HG03432 (cell line): ENCODE data around the gene SCG2.
"Not testable (repeated sequence)": the region's sequence is repeated elsewhere in the genome, so short reads cannot be mapped to it uniquely, and the experiment has no call there.

Experiments
- ATAC-seq: cut with Tn5 transposase; IDR thresholded peaks from one replicate; pipeline ENCODE4 v1.9.1; 2021; ENCODE audit warnings: mild to moderate bottlenecking, moderate library complexity; ENCODE audit not compliant: unreplicated experiment

SCG2 gene

GRCh38 chr2:223612501-223612900 is 10.3 kb upstream of the SCG2 start:
- ATAC-seq: no peak

DNA sequence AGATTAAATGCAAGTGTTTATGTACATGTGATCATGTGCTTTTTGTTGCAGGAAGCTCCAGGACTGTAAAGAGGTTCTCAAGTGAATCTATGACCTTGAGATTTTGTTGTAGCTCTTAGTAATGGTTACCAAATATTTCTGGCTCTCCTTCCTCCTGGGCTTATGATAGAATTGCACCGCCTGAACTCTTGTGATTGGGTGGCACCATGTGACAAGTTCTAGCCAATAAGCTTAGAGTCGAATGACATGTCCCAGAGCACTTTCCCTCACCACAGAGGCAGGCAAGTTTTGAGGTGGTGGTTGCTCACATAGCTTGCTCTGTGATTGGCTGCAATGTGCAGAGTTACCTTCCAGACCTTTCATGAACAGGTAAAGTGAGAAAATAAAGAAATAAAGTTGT is 8.9 kb upstream of the SCG2 start:
- ATAC-seq: no peak

- ATAC-seq: no peak
Measured at GRCh38 chr2:223607476-223607875, 5.3 kb upstream of the SCG2 start.

DNA sequence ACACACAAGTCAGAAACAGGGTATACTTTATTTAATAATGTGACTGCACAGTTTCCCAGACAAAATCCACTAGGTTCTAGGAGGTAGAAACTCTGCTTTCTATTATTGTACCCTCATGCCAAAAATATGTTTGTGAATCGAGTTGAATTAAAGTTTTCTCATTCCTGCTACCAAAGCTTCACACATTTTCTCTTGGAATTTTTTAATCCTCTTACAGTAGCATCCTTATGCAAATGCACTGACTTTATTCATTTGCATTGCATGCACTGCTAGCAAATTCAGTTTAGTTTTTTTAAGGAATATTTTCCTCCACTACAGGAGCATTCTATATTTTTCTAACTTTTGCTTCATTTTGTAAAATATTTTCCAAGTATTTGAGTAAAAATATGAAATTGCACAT is 4.8 kb upstream of the SCG2 start:
- no peak for ATAC-seq

DNA sequence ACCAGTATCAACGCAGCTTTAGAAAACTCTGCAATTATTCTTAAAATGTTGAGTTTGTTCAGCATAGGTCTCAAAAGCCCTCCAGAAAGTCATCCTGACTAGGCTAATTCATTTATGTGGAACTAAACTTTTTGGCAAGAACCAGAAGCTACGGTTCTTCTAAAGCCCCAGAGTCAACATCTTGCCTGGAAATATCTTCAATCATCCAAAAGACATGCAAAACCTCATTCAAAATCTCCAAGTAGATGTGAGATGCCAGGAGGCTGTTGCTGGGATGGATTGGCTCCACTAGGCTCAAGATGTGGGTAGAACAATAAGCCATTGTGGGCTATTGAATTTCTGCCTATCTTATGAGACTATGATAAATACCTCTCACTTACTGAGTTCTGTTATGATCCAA is 2.1 kb upstream of the SCG2 start:
- no peak for ATAC-seq

- no peak for ATAC-seq
Measured at GRCh38 chr2:223602972-223603371, 811 bp upstream of the SCG2 start.

GRCh38 chr2:223601018-223601417 is 1.1 kb downstream of the SCG2 start:
- ATAC-seq: no peak

- no peak for ATAC-seq
Measured at GRCh38 chr2:223599640-223600380, 2.4 kb downstream of the SCG2 start.

- no peak for ATAC-seq
Measured at GRCh38 chr2:223598994-223599639, 3.0 kb downstream of the SCG2 start.

DNA sequence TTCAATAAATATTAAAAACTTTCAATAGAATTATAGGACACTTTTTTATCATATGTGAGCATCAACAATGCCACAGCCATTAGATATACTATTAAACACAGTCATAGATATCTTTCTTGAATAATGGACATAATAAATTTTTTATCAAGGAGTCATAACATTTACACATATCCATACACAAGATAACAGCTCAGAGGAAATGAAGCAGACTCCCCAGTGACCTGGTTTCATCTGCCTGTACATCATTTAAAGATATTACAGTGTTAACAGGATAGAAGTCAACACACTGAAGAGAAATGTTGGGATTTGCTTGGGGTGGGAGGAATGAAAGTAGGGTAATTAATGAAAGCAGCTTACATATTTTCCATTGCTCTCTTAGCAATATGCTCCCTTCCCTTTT is 5.1 kb downstream of the SCG2 start:
- no peak for ATAC-seq

DNA sequence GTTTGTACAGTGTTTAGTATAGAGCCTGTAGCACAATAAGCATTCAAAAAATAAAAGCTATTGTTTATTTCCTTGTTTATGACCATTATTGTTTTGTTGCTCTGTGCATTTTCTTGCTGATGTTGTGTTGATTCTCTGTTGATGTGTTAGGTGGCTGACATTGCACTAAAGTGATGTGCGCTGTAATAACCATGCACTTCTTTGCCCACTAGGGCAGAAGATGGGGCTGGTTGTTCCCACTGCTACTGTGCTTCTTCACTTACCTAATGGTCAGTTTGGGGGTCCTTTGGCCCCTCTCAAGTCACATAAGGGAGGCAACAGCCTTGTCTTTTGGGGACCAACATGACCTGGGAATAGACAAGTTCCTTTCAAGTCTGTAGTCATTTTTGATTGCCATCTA is 6.0 kb downstream of the SCG2 start:
- no peak for ATAC-seq

GRCh38 chr2:223594831-223595230 is 7.3 kb downstream of the SCG2 start:
- ATAC-seq: no peak

DNA sequence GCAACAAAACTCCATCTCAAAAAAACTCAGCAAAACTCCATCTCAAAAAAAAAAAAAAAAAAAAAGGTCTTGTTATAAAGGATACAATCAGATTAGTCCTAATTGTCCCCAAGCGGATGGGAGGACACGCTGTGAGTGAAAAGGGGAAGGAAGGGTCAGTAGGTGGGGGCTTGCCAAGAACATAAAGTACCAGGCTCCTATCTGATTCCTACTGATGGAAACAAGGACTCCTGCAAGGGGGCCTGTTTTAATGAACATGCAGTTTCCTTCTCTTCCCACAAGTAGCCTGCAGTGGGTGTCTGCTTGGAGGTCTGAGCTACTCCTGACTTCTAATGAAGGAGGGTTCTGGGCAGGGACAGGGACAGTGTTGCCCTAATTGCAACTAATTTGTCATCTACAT is 7.9 kb downstream of the SCG2 start:
- no peak for ATAC-seq

- not testable (repeated sequence) for ATAC-seq
Measured at GRCh38 chr2:223592689-223593088, 9.5 kb downstream of the SCG2 start.

- ATAC-seq: no peak
Measured at GRCh38 chr2:223591596-223591995, 10.6 kb downstream of the SCG2 start.

- no peak for ATAC-seq
Measured at GRCh38 chr2:223590964-223591363, 11.2 kb downstream of the SCG2 start.

- ATAC-seq: no peak
Measured at GRCh38 chr2:223589901-223590300, 12.3 kb downstream of the SCG2 start.

GRCh38 chr2:223588251-223588650 is 13.9 kb downstream of the SCG2 start:
- ATAC-seq: no peak

- no peak for ATAC-seq
Measured at GRCh38 chr2:223587301-223587700, 14.9 kb downstream of the SCG2 start.

DNA sequence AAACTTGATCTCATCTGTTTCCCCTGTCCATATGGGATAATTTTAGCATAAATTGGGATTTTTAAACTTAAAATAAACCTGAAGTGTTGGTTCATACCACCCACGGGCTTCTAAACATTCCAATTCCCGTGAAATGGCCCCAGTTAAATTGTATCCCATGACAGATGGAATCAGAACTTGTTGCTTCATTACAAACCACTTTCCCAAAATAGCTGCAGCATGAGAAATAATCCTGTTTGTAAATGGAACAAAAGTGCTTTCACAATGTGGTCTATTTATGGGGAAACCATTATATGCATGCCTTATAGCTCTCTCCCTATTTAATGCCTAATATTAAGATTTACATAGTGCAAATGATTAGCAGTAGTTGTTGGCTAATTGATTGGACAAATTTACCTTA is 15.9 kb downstream of the SCG2 start:
- ATAC-seq: no peak

GRCh38 chr2:223585666-223586065 is 16.5 kb downstream of the SCG2 start:
- ATAC-seq: no peak

DNA sequence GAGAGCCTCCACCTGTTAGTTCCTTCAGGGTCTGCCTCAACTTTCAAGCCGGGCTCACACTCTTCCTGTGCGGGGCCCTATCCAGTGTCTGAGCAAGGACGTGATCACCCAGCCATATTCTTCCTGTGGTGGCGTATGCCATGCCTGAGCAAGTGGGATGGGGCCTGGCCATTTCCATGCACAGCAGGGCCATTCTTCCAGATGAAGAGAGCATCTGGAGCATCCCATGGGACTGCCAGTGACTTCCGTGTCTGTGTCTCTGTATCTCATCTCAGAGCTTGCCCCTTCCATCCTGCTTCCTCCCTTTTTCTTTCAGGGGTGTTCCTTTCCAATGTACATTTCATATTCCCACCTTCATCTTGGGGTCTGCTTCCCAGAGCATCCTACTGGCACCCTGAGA is 20.2 kb downstream of the SCG2 start:
- ATAC-seq: no peak

- ATAC-seq: no peak
Measured at GRCh38 chr2:223580951-223581350, 21.2 kb downstream of the SCG2 start.
